NCI-H2081 treated with DMSO at 0.1 percent for 48 hours (cell line): Measurements from ENCODE around the gene PPIF.

Experiments used
- DNase-seq: peaks from one replicate; lab custom pipeline; 2025; lab: John Stamatoyannopoulos, UW

The PPIF gene

DNA sequence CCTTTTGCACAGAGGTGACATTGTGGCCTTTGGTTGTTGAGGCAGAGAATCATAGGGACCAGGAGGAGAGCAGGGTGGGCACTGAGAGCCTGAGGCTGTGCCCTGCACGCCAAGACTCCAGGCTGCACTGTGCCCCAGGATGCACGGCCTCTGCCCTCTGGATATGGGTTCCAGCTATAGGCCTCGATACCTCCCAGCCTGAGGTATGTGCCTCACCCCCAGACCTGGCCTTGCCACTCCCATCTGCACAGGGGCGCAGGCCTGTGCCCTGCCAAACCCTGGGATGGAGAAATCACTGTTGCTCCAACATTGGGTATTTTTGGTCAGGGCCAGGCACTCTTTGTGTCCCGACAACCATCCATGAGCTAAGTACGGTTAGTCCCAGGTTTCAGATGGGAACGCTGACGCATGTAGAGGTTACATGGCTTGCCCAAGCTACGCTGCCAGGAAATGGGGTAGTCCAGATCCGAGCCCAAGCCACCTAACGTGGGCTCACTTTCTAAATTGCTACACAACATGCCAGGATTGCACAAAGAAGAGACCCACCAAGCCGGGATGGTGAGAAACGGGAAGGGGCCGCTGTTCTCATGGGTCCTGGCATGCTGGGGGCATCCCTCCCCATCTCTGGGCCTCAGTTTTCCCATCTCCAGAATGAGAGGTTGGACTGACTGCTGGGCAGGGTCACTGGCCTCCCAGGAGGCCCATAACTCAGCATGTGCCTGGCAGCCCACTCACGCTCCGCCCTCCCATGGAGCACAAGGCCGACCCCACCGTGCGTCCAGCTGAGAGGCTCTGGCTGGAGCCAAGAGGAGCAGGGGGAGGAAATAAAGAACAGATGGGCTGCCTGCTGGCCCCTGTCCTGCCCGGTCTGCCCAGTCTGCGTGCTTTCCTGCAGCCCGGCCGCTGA is 54.0 kb downstream of the PPIF start:
- DNase-seq, result no peak

DNA sequence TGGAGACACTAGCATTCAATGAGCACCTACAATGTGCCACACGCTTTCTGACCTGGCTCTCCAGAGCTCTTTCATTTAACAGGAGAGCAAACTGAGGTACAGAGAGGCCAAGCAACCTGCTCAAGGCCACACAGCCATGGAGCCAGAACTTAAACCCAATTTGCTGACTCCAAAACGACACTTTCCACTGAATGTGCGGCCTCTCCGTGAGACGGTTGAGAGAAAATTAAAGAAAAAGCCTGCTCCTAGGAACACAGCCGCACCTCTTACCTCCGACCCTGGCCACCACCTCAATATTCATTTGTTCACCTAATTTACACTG is 55.3 kb downstream of the PPIF start:
- DNase-seq, result no peak

DNA sequence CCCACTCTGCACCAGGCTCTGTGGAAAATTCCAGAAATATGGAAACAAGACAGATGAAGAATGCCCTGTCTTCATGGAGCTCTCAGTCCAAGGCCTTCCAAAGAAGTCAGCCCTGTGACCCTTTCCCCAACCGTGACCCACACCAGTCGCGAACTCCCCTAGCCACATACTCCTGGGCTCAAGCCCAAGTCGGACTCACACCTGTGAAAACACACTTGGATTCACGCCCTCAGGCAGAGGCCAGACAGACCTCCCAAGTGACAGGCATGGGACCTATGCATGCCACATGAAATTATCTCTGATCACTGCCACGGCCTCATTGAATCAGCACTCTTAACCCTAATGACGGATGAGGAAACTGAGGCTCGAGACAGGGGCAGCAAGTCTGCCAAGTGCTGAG is 55.7 kb downstream of the PPIF start:
- no peak for DNase-seq

DNA sequence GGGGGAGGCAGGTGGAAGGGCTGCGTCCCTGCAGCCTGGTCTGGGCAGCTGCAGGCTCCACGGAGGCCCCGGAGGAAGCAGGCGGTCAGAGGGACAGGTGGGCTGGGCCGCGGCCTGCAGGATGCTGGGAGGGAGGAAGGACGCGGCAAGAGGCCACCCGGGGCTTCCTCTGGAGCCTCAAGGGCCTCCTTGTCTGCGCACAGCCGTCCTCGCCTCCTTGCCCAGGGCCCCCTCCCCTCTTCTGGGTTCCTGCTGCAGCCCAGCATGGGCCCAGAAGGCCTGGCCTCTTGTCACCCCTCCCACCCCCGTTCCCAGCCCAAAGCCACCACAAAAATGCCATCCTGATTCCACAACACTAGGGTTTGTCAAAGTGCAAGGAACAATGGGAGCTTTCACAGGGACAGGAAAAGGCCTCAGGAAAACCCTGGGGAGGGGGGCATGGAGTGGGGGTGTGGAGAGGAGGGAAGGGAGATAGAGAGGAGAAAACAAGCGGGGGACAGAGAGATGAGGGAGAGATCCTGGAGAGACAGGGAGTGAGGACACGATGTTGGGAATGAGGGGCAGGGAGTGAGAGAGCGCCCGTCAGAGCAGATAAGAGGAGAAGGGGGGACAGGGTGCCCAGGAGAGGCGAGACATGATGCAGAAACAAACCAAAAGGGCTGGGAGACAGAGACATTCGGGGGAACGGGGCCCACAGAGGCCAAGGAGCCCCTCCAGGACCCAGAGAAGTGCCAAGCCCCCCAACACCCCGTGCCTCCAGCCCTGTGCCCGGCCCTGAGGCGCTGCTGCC is 56.4 kb downstream of the PPIF start:
- DNase-seq, result no peak

DNA sequence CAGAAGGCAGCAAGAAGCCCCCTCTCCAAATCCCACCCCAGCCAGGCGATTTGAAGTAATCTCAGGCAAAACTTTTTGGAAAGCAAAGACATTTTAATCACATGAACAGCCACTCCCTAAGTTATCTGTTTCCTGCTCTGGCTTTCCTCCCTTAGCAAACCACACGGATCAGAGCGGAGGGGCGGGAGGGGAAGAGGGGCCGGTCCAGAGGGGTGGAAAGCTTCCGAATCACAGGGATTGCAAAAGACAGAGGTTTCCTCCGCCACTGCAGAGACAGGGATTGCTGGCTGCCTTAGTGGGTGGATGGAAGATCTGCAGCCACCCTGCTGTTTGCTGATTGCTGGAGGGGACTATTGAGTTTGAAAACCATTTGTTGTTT is 57.0 kb downstream of the PPIF start:
- DNase-seq, result no peak

DNA sequence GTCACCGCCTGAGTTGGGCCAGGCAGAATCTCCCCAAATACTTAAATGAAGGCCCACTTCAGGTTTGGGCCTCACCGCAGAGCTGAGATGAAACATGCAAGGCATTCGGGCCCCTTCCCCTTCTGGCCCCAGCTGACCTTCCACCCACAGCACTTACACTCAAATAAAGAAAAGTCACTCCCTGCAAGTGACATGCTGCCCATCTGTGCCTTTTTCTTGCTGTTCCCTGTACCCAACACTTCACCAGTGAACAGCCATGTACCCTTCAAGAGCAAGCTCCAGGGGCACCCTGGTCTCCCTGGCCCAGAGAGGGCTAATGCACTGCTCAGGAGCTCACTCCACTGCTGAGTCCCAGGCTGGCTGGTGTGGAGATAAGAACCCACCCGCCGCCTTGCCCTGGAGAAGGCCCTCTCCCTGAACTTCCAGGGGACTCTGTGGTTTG is 57.4 kb downstream of the PPIF start:
- no peak for DNase-seq
